ENCODE results near the gene ISG20L2. TPM values are rescaled to one million over a fixed set of nuclear protein-coding genes. Genes with fewer than 3 reads are reported as not detected.

Gene ISG20L2
- polyA plus RNA-seq, 2 of the 4 experiments (the other 2 are of a cell fraction): 29.6 to 42.5 TPM

GRCh38 chr1:156717351-156717750, 11.2 kb downstream of the ISG20L2 start:
- FAIRE-seq (no peak), ATAC-seq (no peak), DNase-seq (ENCODE audit: low read depth in 1 of 2, low spot score in 1 of 2) (no peak)
- Histone ChIP-seq H3K27ac (no peak overlapping the region), H3K9me3 (no peaks in the 10 kb centered on the region), H3K4me2 (no peak overlapping the region), H3K4me1 (peaks cover 16% of the 10 kb centered on the region; the same call in 2 of the 3 replicates), H3K4me3 (no peak overlapping the region)
- CTCF ChIA-PET: interaction anchor here (1.6 to 52.1 kb wide), 3 partner anchors 1 to 59 kb away, joined by 4 to 2258 read pairs (median 2258); partner anchors contain the start of genes CRABP2, ISG20L2, METTL25B and NES
- POLR2A ChIA-PET: no interaction called here
- no peak for TF ChIP-seq E2F6 (IDR thresholded peaks at IDR 0.05; ENCODE audit: borderline replicate concordance, low read depth)
- no peak for TF ChIP-seq RNF2 (IDR thresholded peaks at IDR 0.05; ENCODE audit: borderline replicate concordance, low read depth)
- no peak for TF ChIP-seq TP53 (CRISPR knock-in tag; IDR thresholded peaks at IDR 0.05)
- TF ChIP-seq, protein P1, sequence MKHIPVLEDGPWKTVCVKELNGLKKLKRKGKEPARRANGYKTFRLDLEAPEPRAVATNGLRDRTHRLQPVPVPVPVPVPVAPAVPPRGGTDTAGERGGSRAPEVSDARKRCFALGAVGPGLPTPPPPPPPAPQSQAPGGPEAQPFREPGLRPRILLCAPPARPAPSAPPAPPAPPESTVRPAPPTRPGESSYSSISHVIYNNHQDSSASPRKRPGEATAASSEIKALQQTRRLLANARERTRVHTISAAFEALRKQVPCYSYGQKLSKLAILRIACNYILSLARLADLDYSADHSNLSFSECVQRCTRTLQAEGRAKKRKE (CRISPR knock-in tag; IDR thresholded peaks at IDR 0.05; ENCODE audit: low read depth): no peak
- no peak for TF ChIP-seq SMC3 (IDR thresholded peaks at IDR 0.05)
- TF ChIP-seq FOXS1 (CRISPR knock-in tag; IDR thresholded peaks at IDR 0.05): no peak
- TF ChIP-seq RAD21 (conservative IDR thresholded peaks at IDR 0.05 in 1 of 2, IDR thresholded peaks at IDR 0.05 in 1 of 2): no peak
- 94% methylated on average over 4 of the region's 4 CpGs for WGBS (ENCODE audit: missing lambda C conversion rate)

DNA sequence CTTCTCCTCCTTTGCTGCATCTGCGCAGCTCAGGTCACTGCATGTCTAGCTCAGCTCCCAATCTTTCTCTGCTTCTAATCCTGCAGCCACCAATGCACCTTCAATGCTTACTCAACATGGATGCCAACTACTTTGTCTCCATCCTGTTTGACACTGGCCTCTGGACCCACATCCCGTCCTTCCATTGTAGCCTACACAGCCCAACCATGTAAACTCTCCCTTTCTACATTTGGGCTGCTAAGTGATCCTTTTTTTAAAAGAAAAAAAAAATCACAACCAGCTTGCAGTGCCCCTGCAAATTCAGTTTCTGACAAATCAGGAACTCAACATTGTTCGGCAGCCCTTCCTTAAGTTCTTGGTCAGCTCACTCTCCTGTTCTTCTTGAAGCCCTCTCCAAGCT, 13.7 kb downstream of the ISG20L2 start:
- no peaks in the 10 kb centered on the region for H3K9me3 ChIP-seq
- H3K4me3 ChIP-seq: no peak overlapping the region
- H3K4me1 ChIP-seq: peaks cover 35% of the 10 kb centered on the region
- 92% methylated on average over 3 of the region's 3 CpGs for WGBS (ENCODE audit: missing lambda C conversion rate)
- no peak overlapping the region for H3K4me2 ChIP-seq
- DNase-seq (ENCODE audit: low read depth in 1 of 2, low spot score in 1 of 2) (no peak), FAIRE-seq (no peak), ATAC-seq (no peak)
- POLR2A ChIA-PET: interaction anchor here (1.7 kb wide), 1 partner anchor 14 kb away, joined by 7 read pairs; the partner anchor contains the start of genes ISG20L2 and METTL25B
- no peak overlapping the region for H3K27ac ChIP-seq
- CTCF ChIA-PET: interaction anchor here (0.8 to 52.1 kb wide), 4 partner anchors 2 to 88 kb away, joined by 3 to 2258 read pairs (median 1176); partner anchors contain the start of genes CRABP2, ISG20L2, METTL25B and NES
- no peak for TF ChIP-seq EHMT2 (IDR thresholded peaks at IDR 0.05; ENCODE audit: low read depth)

GRCh38 chr1:156712626-156713025, 15.9 kb downstream of the ISG20L2 start:
- Histone ChIP-seq H3K27ac (0 out of 6 replicates have a peak overlapping the region, but pooled peaks of 1 of the 2 experiments have one; percentile 8), H3K4me1 (peaks cover 45% of the 10 kb centered on the region), H3K4me3 (no peak overlapping the region), H3K4me2 (no peak overlapping the region), H3K9me3 (no peaks in the 10 kb centered on the region)
- CTCF ChIA-PET: interaction anchor here (0.7 to 52.1 kb wide), 7 partner anchors 4 to 178 kb away, joined by 3 to 2258 read pairs (median 8); partner anchors contain the start of genes CRABP2, ISG20L2, METTL25B and NES
- POLR2A ChIA-PET: no interaction called here
- no peak for FAIRE-seq
- TF ChIP-seq POLR2A (IDR thresholded peaks at IDR 0.05; ENCODE audit: low read length) (no peak), KDM1A (IDR thresholded peaks at IDR 0.05; ENCODE audit: low read depth) (no peak), FOSB (CRISPR knock-in tag; IDR thresholded peaks at IDR 0.05) (no peak)
- no peak for DNase-seq (ENCODE audit: low read depth in 1 of 2, low spot score in 1 of 2)
- 58% methylated on average over 3 of the region's 3 CpGs for WGBS (ENCODE audit: missing lambda C conversion rate)
- no peak for ATAC-seq

GRCh38 chr1:156711011-156711817, 17.4 kb downstream of the ISG20L2 start:
- CTCF ChIA-PET: interaction anchor here (0.8 to 52.1 kb wide), 12 partner anchors 5 to 179 kb away, joined by 3 to 2258 read pairs (median 4); partner anchors contain the start of genes CRABP2, HAPLN2, ISG20L2 and METTL25B

More at GRCh38 chr1:156711011-156711817, 17.4 kb downstream of the ISG20L2 start:
- H3K4me3 ChIP-seq: no peak overlapping the region
- TF ChIP-seq NPAS2 (CRISPR knock-in tag; IDR thresholded peaks at IDR 0.05; ENCODE audit: borderline replicate concordance) (no peak), CBX8 (IDR thresholded peaks at IDR 0.05) (no peak), GATA3 (IDR thresholded peaks at IDR 0.05; ENCODE audit: borderline replicate concordance) (no peak), TP53 (CRISPR knock-in tag; IDR thresholded peaks at IDR 0.05) (no peak)
- TF ChIP-seq, protein P2, sequence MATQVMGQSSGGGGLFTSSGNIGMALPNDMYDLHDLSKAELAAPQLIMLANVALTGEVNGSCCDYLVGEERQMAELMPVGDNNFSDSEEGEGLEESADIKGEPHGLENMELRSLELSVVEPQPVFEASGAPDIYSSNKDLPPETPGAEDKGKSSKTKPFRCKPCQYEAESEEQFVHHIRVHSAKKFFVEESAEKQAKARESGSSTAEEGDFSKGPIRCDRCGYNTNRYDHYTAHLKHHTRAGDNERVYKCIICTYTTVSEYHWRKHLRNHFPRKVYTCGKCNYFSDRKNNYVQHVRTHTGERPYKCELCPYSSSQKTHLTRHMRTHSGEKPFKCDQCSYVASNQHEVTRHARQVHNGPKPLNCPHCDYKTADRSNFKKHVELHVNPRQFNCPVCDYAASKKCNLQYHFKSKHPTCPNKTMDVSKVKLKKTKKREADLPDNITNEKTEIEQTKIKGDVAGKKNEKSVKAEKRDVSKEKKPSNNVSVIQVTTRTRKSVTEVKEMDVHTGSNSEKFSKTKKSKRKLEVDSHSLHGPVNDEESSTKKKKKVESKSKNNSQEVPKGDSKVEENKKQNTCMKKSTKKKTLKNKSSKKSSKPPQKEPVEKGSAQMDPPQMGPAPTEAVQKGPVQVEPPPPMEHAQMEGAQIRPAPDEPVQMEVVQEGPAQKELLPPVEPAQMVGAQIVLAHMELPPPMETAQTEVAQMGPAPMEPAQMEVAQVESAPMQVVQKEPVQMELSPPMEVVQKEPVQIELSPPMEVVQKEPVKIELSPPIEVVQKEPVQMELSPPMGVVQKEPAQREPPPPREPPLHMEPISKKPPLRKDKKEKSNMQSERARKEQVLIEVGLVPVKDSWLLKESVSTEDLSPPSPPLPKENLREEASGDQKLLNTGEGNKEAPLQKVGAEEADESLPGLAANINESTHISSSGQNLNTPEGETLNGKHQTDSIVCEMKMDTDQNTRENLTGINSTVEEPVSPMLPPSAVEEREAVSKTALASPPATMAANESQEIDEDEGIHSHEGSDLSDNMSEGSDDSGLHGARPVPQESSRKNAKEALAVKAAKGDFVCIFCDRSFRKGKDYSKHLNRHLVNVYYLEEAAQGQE (IDR thresholded peaks at IDR 0.05): no peak
- DNase-seq (ENCODE audit: low read depth in 1 of 2, low spot score in 1 of 2): no peak
- ATAC-seq: no peak
- no peaks in the 10 kb centered on the region for H3K9me3 ChIP-seq
- peak overlapping the region in 1 of 2 experiments; percentile 51; a peak in 2 of 6 replicates for H3K27ac ChIP-seq
- 70% methylated on average over 8 of the region's 9 CpGs for WGBS (ENCODE audit: missing lambda C conversion rate)
- H3K4me2 ChIP-seq: no peak overlapping the region
- POLR2A ChIA-PET: interaction anchor here (0.9 to 1.1 kb wide), 3 partner anchors 17 to 18 kb away, joined by 3 read pairs; partner anchors contain the start of genes ISG20L2 and METTL25B
- no peak for FAIRE-seq
- H3K4me1 ChIP-seq: peaks cover 57% of the 10 kb centered on the region

Data from A549 (cell line).